K562 treated with DMSO at 1 percent for 24 hours (cell line): ENCODE results near the gene IL17REL. TPM values are rescaled to one million over a fixed set of nuclear protein-coding genes. Genes with fewer than 3 reads are reported as not detected.

Experiments
- total RNA-seq: library from RNA; unstranded; fragments of 300-600 nt; gene quantifications from 2 replicates; pipeline ENCODE4 v1.2.3, GENCODE V29; 2022; ENCODE audit warnings: low read depth; ENCODE audit not compliant: insufficient read depth

IL17REL gene
- 0.07 TPM in 1 of 2 replicates, not detected in the other for total RNA-seq

GRCh38 chr22:50012211-50013181, at the start of gene IL17REL:
IL17REL (minus strand) TSS chr22:50012765; CDS start chr22:50012646, 119 bp downstream.

DNA sequence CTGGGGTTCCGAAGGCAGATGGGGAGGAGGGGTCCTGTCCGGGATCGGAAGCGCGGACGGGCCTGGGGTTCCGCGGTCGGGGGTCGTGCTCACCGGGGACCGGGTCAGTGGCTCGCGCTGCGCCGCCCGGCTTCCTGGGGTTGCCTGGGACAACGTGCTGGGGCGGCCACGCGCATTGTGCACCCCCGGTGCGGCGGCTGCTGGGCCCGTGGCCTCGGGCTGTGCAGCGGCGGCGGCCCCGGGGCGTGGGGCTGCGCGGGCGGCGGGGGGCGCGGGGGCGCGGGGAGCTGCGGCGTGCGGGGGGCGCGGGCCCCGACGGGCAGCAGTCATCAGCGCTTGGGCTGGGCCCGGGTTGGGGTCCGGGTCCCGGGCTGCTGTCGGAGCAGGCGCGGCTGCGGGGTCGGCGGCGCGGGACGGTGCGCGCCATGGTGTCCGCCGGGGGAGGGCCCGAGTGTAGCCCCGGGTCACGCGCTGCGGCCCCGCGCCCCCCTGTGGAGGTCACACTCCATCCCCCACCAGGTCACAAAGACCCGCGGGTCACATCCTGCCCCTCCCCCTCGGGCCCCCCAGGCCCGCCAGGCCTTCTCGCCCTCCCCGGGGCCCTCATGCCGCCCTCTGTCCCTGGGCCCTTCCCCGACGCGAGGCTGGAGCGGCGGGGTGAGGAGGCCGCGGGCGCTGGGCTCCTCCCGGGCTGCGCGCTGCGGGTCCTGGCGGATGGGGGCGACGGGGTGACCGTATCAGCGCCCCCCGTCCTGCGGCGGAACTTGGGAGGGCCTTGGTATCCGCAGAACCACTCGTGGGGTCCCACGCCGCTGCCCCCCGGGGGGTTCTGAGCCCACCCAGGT, 45.7 kb upstream of the IL17REL start, which contains the start of gene TTLL8:
TTLL8 (minus strand) TSS at position 238 of the 845 bp plus-strand sequence.

GRCh38 chr22:49960159-49961004, 52.2 kb downstream of the IL17REL start, which contains the start of gene PIM3:
PIM3 (plus strand) TSS chr22:49960772; CDS start chr22:49960948, 176 bp downstream.

Other genes starting within 250 kb of the IL17REL start
- gene BRD1, start 184.9 kb downstream of the IL17REL start, total RNA-seq = 14.9 and 15.2 TPM in 2 replicates
- 10.1 and 10.3 TPM in 2 replicates for gene ZBED4, start 158.9 kb downstream of the IL17REL start, total RNA-seq
- 5.6 and 6.4 TPM in 2 replicates for gene ALG12, start 94.3 kb downstream of the IL17REL start, total RNA-seq
- 32.5 and 35.2 TPM in 2 replicates for gene CRELD2, start 94.1 kb downstream of the IL17REL start, total RNA-seq
- gene PIM3, start 52.0 kb downstream of the IL17REL start, total RNA-seq = 92.1 and 105 TPM in 2 replicates
- not detected in 2 replicates for gene TTLL8, start 45.5 kb upstream of the IL17REL start, total RNA-seq
- 0.35 and 0.38 TPM in 2 replicates for gene MLC1, start 72.7 kb upstream of the IL17REL start, total RNA-seq
- gene MOV10L1, start 77.2 kb upstream of the IL17REL start, total RNA-seq = 0.09 TPM in 1 of 2 replicates, not detected in the other
- gene PANX2, start 158.0 kb upstream of the IL17REL start, total RNA-seq = 38.0 and 42.2 TPM in 2 replicates
- 56.0 and 65.4 TPM in 2 replicates for gene TRABD, start 173.1 kb upstream of the IL17REL start, total RNA-seq
- gene SELENOO, start 188.2 kb upstream of the IL17REL start, total RNA-seq = 40.8 and 51.9 TPM in 2 replicates
- 29.5 and 37.4 TPM in 2 replicates for gene TUBGCP6, start 232.3 kb upstream of the IL17REL start, total RNA-seq
- gene HDAC10, start 238.5 kb upstream of the IL17REL start, total RNA-seq = 34.8 and 39.7 TPM in 2 replicates
- 26.2 and 28.0 TPM in 2 replicates for gene MAPK12, start 248.9 kb upstream of the IL17REL start, total RNA-seq